ENCODE results near the gene FBLIM1.
A peak's percentile ranks its signal among the peaks of the same experiment; 100 is the strongest.

- TF ChIP-seq POLR2AphosphoS5 (IDR thresholded peaks at IDR 0.05), result peak in 2 of 3 donors; percentile 20 to 70
- TF ChIP-seq CTCF (IDR thresholded peaks at IDR 0.05), result no peak
- no peak for TF ChIP-seq POLR2A (IDR thresholded peaks at IDR 0.05)
- TF ChIP-seq EP300 (IDR thresholded peaks at IDR 0.05; ENCODE audit: low read depth), result no peak
These were observed 21.7 kb upstream of the FBLIM1 start for GRCh38 chr1:15736892-15737261.
